Thyroid gland (tissue), 4 donors: ENCODE data around the gene ZDHHC12. TPM values are rescaled to one million over a fixed set of nuclear protein-coding genes. Genes with fewer than 3 reads are reported as not detected.

Experiments used
- DNase-seq, 2 donors: peaks; one replicate each; pipeline ENCODE4 v3.0.0-alpha.2; 2019
- H3K27ac ChIP-seq, 3 donors: fragments of 200-600 bp; sonication (generic); 1 replicate in 2 of 3; 2 replicates in 1 of 3; pipeline ENCODE4 v1.5.1; 2016 to 2019; ENCODE audit warnings: mild to moderate bottlenecking in 1 of 3, moderate library complexity in 1 of 3
- H3K27me3 ChIP-seq: fragments of 200-600 bp; sonication (generic); one replicate; pipeline ENCODE4 v1.5.1; 2019
- H3K36me3 ChIP-seq, 2 donors: fragments of 200-600 bp; sonication (generic); one replicate each; pipeline ENCODE4 v1.5.1; 2016 to 2019
- H3K4me1 ChIP-seq, 2 donors: fragments of 200-600 bp; sonication (generic); one replicate each; pipeline ENCODE4 v1.5.1; 2017 to 2019
- H3K4me3 ChIP-seq, 3 donors: fragments of 200-600 bp; sonication (generic); replicated peaks in 1 of 3; 1 replicate in 2 of 3; 2 replicates in 1 of 3; pipeline ENCODE4 v1.5.1; 2016; ENCODE audit warnings: mild to moderate bottlenecking in 1 of 3
- H3K9me3 ChIP-seq: fragments of 200-600 bp; sonication (generic); one replicate; pipeline ENCODE4 v1.5.1; 2017
- CTCF ChIP-seq, 6 experiments: fragments of 200-600 bp in 3 of 6; fragments of 450-650 bp in 3 of 6; sonication (generic) in 3 of 6; IDR thresholded peaks; one replicate each; pipeline ENCODE4 v1.5.1; 2016 to 2019; ENCODE audit warnings: antibody characterized with exemption in 6 of 6, mild to moderate bottlenecking in 2 of 6, inconsistent platforms in 1 of 6, moderate library complexity in 1 of 6
- POLR2A ChIP-seq, 2 donors: fragments of 450-650 bp; IDR thresholded peaks; one replicate each; pipeline ENCODE4 v1.6.1; 2017; ENCODE audit warnings: antibody characterized with exemption in 2 of 2, mild to moderate bottlenecking in 2 of 2, moderate library complexity in 1 of 2
- WGBS, 2 donors: methylation state at CpG; one replicate each; pipeline ENCODE4 v1.1.5; 2017; 5-methylcytosine and 5-hydroxymethylcytosine counted together
- intact Hi-C: fragments of 100-400 bp; cut with DNase I; formaldehyde crosslinking; loops from one replicate; pipeline ENCODE4 v1.15.1; 2023
- total RNA-seq, 4 donors: library from RNA; depleted of rRNA; stranded (reverse); fragments of >200 nt; gene quantifications; one replicate each; pipeline ENCODE4 v1.2.3, GENCODE V29; 2016

ZDHHC12 gene
- total RNA-seq, 4 donors from 2014 or later, result 21.2 to 45.7 (median 33.7) TPM

- H3K4me1 ChIP-seq, result peaks cover 16% of the 10 kb centered on the region in 2 donors
- peak overlapping the region in 2 of 3 donors; percentile 90 to 94 for H3K27ac ChIP-seq
- no peaks in the 10 kb centered on the region for H3K9me3 ChIP-seq
- H3K36me3 ChIP-seq, result no peaks in the 10 kb centered on the region
- intact Hi-C loops, result no loop called here
- 74 to 80% methylated on average over 11 of the region's 11 CpGs for WGBS, 2 donors
- TF ChIP-seq CTCF (IDR thresholded peaks at IDR 0.05) (no peak), POLR2A (IDR thresholded peaks at IDR 0.05) (no peak)
- DNase-seq, result no peak
- peak overlapping the region; percentile 79 to 94 (median 80) for H3K4me3 ChIP-seq
- no peaks in the 10 kb centered on the region for H3K27me3 ChIP-seq
Observed at GRCh38 chr9:128770286-128771030, 46.5 kb upstream of the ZDHHC12 start.

- Histone ChIP-seq H3K9me3 (no peaks in the 10 kb centered on the region), H3K4me1 (peaks cover 16% of the 10 kb centered on the region in 2 donors), H3K27ac (no peak overlapping the region), H3K4me3 (no peak overlapping the region), H3K27me3 (no peaks in the 10 kb centered on the region), H3K36me3 (no peaks in the 10 kb centered on the region)
- 91 to 96% methylated on average over 6 of the region's 6 CpGs for WGBS, 2 donors
- TF ChIP-seq POLR2A (IDR thresholded peaks at IDR 0.05), result no peak
- TF ChIP-seq CTCF (IDR thresholded peaks at IDR 0.05), result no peak
- DNase-seq, result no peak
- intact Hi-C loops, result no loop called here
Observed at GRCh38 chr9:128768606-128769005, 44.7 kb upstream of the ZDHHC12 start.

- no peaks in the 10 kb centered on the region for H3K9me3 ChIP-seq
- no peaks in the 10 kb centered on the region for H3K36me3 ChIP-seq
- TF ChIP-seq CTCF (IDR thresholded peaks at IDR 0.05) (no peak), POLR2A (IDR thresholded peaks at IDR 0.05) (no peak)
- H3K27ac ChIP-seq, result no peak overlapping the region
- DNase-seq, result no peak
- no peaks in the 10 kb centered on the region for H3K27me3 ChIP-seq
- no peak overlapping the region for H3K4me3 ChIP-seq
- H3K4me1 ChIP-seq, result peaks cover 6 to 11% of the 10 kb centered on the region in 2 donors
- 78 to 85% methylated on average over 3 of the region's 3 CpGs for WGBS, 2 donors
- intact Hi-C loops, result no loop called here
Observed at GRCh38 chr9:128765499-128765898, 41.6 kb upstream of the ZDHHC12 start.

- H3K4me3 ChIP-seq, result no peak overlapping the region
- DNase-seq, result no peak
- no peak overlapping the region for H3K27ac ChIP-seq
- TF ChIP-seq POLR2A (IDR thresholded peaks at IDR 0.05) (no peak), CTCF (IDR thresholded peaks at IDR 0.05) (no peak)
- H3K9me3 ChIP-seq, result no peaks in the 10 kb centered on the region
- intact Hi-C loops, result no loop called here
- peaks cover 0 to 3% of the 10 kb centered on the region in 2 donors for H3K4me1 ChIP-seq
- no peaks in the 10 kb centered on the region for H3K27me3 ChIP-seq
- no peaks in the 10 kb centered on the region for H3K36me3 ChIP-seq
- 87 to 90% methylated on average over 4 to 6 of the region's 6 CpGs for WGBS, 2 donors
Observed at GRCh38 chr9:128764361-128764760, 40.4 kb upstream of the ZDHHC12 start.

GRCh38 chr9:128762671-128763449 is 38.9 kb upstream of the ZDHHC12 start:
- no peak overlapping the region for H3K4me3 ChIP-seq
- H3K27ac ChIP-seq, result no peak overlapping the region
- 83 to 89% methylated on average over 8 to 9 of the region's 9 CpGs for WGBS, 2 donors
- H3K9me3 ChIP-seq, result no peaks in the 10 kb centered on the region
- intact Hi-C loops, result no loop called here
- TF ChIP-seq POLR2A (IDR thresholded peaks at IDR 0.05) (no peak), CTCF (IDR thresholded peaks at IDR 0.05) (no peak)
- no peaks in the 10 kb centered on the region for H3K27me3 ChIP-seq
- H3K4me1 ChIP-seq, result peaks cover 0 to 3% of the 10 kb centered on the region in 2 donors
- no peaks in the 10 kb centered on the region for H3K36me3 ChIP-seq
- no peak for DNase-seq
